HL-60 (cell line): ENCODE measurements around the gene MAPK10.

Experiments
- DNase-seq, 2 experiments: peaks; one replicate each; pipeline ENCODE4 v3.0.0-alpha.2; 2010 to 2020; ENCODE audit warnings: low read depth in 1 of 2, low spot score in 1 of 2
- H3K27ac ChIP-seq: fragments of 250-450 bp; sonication (Bioruptor Pico); replicated peaks from 2 replicates; pipeline ENCODE4 v1.5.1; 2020; ENCODE audit warnings: mild to moderate bottlenecking, moderate library complexity
- H3K27me3 ChIP-seq: fragments of 250-450 bp; sonication (Bioruptor Pico); 2 replicates; pipeline ENCODE4 v1.5.1; 2021; ENCODE audit warnings: mild to moderate bottlenecking, moderate library complexity; ENCODE audit not compliant: insufficient read depth, poor library complexity, severe bottlenecking
- H3K4me3 ChIP-seq: replicated peaks from 2 replicates; pipeline ENCODE4 v1.5.1; 2011; ENCODE audit warnings: mild to moderate bottlenecking, control low read depth, low read length; ENCODE audit not compliant: insufficient read depth
- GABPA ChIP-seq: IDR thresholded peaks from 2 replicates; pipeline ENCODE4 v1.6.1; 2012; ENCODE audit warnings: low read depth
- POLR2AphosphoS5 ChIP-seq: IDR thresholded peaks from 2 replicates; pipeline ENCODE4 v1.6.1; 2012; ENCODE audit warnings: low read depth
- REST ChIP-seq: IDR thresholded peaks from 2 replicates; pipeline ENCODE4 v1.6.1; 2012; ENCODE audit warnings: low read depth; ENCODE audit not compliant: insufficient replicate concordance
- SPI1 ChIP-seq: IDR thresholded peaks from 2 replicates; pipeline ENCODE4 v1.6.1; 2012; ENCODE audit warnings: low read depth, mild to moderate bottlenecking, borderline replicate concordance
- TF ChIP-seq, protein P1 (sequence below): IDR thresholded peaks from one replicate; pipeline ENCODE4 v1.5.1; 2011; ENCODE audit warnings: low read length, control low read depth, inconsistent platforms; ENCODE audit not compliant: insufficient read depth

Gene MAPK10

DNA sequence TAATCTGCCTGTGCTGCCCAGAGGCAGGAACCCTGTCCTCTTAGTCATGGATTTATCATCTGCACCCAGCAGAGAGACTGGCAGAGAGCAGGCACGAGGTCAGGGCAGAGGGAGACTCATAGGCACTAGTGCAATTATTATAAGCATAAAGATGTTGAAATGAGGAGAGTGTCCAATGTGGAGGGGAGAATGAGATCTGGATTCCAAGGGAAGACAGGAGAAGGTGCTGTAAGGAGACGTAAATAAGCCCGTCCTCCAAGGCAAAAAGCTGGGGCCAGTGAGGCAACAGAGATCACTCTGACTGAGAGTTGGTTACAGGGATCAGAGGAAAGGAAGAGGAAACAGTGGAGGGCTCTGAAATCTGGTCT lies 406.2 kb downstream of the MAPK10 start:
- DNase-seq: no peak
- no peak for TF ChIP-seq GABPA
- TF ChIP-seq SPI1: no peak
- no peak for TF ChIP-seq REST
- TF ChIP-seq, protein P1, sequence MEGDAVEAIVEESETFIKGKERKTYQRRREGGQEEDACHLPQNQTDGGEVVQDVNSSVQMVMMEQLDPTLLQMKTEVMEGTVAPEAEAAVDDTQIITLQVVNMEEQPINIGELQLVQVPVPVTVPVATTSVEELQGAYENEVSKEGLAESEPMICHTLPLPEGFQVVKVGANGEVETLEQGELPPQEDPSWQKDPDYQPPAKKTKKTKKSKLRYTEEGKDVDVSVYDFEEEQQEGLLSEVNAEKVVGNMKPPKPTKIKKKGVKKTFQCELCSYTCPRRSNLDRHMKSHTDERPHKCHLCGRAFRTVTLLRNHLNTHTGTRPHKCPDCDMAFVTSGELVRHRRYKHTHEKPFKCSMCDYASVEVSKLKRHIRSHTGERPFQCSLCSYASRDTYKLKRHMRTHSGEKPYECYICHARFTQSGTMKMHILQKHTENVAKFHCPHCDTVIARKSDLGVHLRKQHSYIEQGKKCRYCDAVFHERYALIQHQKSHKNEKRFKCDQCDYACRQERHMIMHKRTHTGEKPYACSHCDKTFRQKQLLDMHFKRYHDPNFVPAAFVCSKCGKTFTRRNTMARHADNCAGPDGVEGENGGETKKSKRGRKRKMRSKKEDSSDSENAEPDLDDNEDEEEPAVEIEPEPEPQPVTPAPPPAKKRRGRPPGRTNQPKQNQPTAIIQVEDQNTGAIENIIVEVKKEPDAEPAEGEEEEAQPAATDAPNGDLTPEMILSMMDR: no peak
- TF ChIP-seq POLR2AphosphoS5: no peak
- no peak overlapping the region for H3K4me3 ChIP-seq
- H3K27me3 ChIP-seq: no peaks in the 10 kb centered on the region
- H3K27ac ChIP-seq: no peak overlapping the region

DNA sequence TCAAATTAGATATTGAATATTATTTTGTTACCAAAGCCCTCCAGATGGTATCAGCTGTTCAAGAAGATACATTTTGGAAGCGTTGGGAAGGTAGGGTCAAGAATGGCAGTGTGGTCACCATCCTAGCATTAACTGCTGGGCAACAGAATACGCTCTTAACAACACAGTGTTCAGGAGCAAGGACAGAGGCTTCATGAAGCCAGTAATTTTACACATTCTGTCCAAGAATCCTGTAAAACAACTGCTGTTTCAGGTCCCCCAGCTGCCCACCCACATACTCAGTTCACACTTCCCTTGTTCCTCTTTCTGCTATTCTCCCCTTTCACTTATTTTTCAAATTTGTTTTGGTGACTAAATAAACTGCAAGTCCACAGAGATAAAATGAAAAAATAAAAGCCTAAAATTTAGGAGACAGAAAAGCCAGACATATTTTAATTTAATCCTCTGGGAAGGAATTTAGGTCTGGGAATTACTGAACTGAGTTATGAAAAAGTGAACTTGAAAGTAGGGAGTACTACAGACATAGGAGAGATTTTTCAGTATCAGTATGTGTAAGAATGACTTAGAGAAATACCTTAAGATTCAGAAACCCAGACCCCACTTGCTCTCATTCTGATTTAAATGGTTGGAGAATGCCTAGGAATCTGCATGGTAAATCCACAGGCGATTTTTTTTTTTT lies 406.7 kb downstream of the MAPK10 start:
- Histone ChIP-seq H3K27ac (no peak overlapping the region), H3K27me3 (no peaks in the 10 kb centered on the region), H3K4me3 (no peak overlapping the region)
- DNase-seq: no peak
- TF ChIP-seq, protein P1: no peak
- TF ChIP-seq REST: no peak

DNA sequence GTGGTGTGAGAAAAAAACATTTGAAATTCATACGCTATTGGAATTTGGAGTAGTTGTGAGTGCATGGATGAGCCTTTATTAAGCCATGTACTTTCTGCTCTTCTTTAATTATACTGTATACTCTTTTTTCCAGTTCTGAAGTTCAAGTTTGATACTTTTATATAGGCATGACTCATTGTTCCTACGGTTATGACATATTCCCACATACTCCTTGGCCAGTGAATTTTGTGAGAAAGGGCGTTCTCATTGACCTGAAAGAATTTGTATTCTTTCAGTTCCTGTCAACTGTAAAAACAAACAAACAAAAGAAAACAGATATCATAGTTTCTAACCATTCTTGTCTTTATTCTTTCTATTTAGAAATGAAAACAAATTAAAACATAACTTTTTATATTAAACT lies 407.3 kb downstream of the MAPK10 start:
- Histone ChIP-seq H3K4me3 (no peak overlapping the region), H3K27me3 (no peaks in the 10 kb centered on the region), H3K27ac (no peak overlapping the region)
- DNase-seq: no peak
- no peak for TF ChIP-seq GABPA
- TF ChIP-seq, protein P1: no peak
- TF ChIP-seq SPI1: no peak

GRCh38 chr4:85951099-85951498 lies 408.8 kb downstream of the MAPK10 start:
- DNase-seq: no peak
- Histone ChIP-seq H3K27me3 (no peaks in the 10 kb centered on the region), H3K4me3 (no peak overlapping the region), H3K27ac (no peak overlapping the region)
- no peak for TF ChIP-seq REST
- TF ChIP-seq, protein P1: no peak
- no peak for TF ChIP-seq GABPA
- no peak for TF ChIP-seq POLR2AphosphoS5
- no peak for TF ChIP-seq SPI1
